Spinal cord (tissue), 10 donors: ENCODE measurements around the gene SLC22A3. TPM values are rescaled to one million over a fixed set of nuclear protein-coding genes. Genes with fewer than 3 reads are reported as not detected.

ENCODE experiments used
- DNase-seq, 6 donors: peaks; one replicate each; pipeline versions ENCODE4 v3.0.0 to v3.0.0-alpha.2; 2013 to 2015; ENCODE audit warnings: low spot score in 6 of 6, low read depth in 4 of 6
- H3K27ac ChIP-seq: one replicate; pipeline ENCODE4 v1.5.1; 2013; ENCODE audit warnings: low read depth, low read length, control low read depth
- H3K27me3 ChIP-seq: one replicate; pipeline ENCODE4 v1.6.1; 2013; ENCODE audit warnings: low read length; ENCODE audit not compliant: control insufficient read depth, insufficient read depth
- H3K36me3 ChIP-seq: one replicate; pipeline ENCODE4 v1.6.1; 2013; ENCODE audit warnings: low read length; ENCODE audit not compliant: control insufficient read depth, insufficient read depth
- H3K4me1 ChIP-seq: one replicate; pipeline ENCODE4 v1.6.1; 2013; ENCODE audit warnings: low read length; ENCODE audit not compliant: control insufficient read depth, insufficient read depth
- H3K4me3 ChIP-seq: one replicate; pipeline ENCODE4 v1.5.1; 2013; ENCODE audit warnings: low read depth, low read length, control low read depth
- H3K9me3 ChIP-seq: one replicate; pipeline ENCODE4 v1.6.1; 2013; ENCODE audit warnings: low read length; ENCODE audit not compliant: control insufficient read depth, insufficient read depth
- WGBS: methylation state at CpG from one replicate; pipeline ENCODE4 v1.1.5; 2013; ENCODE audit warnings: missing lambda C conversion rate; ENCODE audit not compliant: insufficient coverage; 5-methylcytosine and 5-hydroxymethylcytosine counted together
- polyA plus RNA-seq, 2 donors: library from polyadenylated mRNA; unstranded; fragments of 120-200 nt; gene quantifications; one replicate each; pipeline ENCODE4 v1.2.1, GENCODE V29; 2013; ENCODE audit not compliant: insufficient read length in 2 of 2
- total RNA-seq, 2 donors: library from RNA; depleted of rRNA in 1 of 2; stranded (reverse); fragments of 120-200 nt in 1 of 2; fragments of >200 nt in 1 of 2; gene quantifications; one replicate each; pipeline versions ENCODE4 v1.2.3 to v1.2.4, GENCODE V29; 2013 to 2014
- donor health status: healthy.

The SLC22A3 gene
- total and polyA plus RNA-seq, 4 donors = 8.0 to 49.4 (median 16.7) TPM

- Histone ChIP-seq H3K4me3 (no peak overlapping the region), H3K27ac (no peak overlapping the region), H3K4me1 (no peaks in the 10 kb centered on the region), H3K27me3 (no peaks in the 10 kb centered on the region), H3K9me3 (peaks cover 5% of the 10 kb centered on the region), H3K36me3 (no peaks in the 10 kb centered on the region)
- DNase-seq = no peak
- no CpG with 5 or more reads among the region's 1 CpG for WGBS
Observed at GRCh38 chr6:160315310-160315709, 32.9 kb upstream of the SLC22A3 start.

GRCh38 chr6:160316261-160316660 is 31.9 kb upstream of the SLC22A3 start:
- H3K4me1 ChIP-seq = no peaks in the 10 kb centered on the region
- no peaks in the 10 kb centered on the region for H3K27me3 ChIP-seq
- H3K4me3 ChIP-seq = no peak overlapping the region
- H3K27ac ChIP-seq = no peak overlapping the region
- H3K36me3 ChIP-seq = no peaks in the 10 kb centered on the region
- no peak for DNase-seq
- peaks cover 5% of the 10 kb centered on the region for H3K9me3 ChIP-seq

GRCh38 chr6:160319246-160319645 is 28.9 kb upstream of the SLC22A3 start:
- H3K4me3 ChIP-seq = no peak overlapping the region
- 73% methylated on average over 1 of the region's 1 CpG for WGBS
- no peaks in the 10 kb centered on the region for H3K4me1 ChIP-seq
- no peaks in the 10 kb centered on the region for H3K36me3 ChIP-seq
- DNase-seq = peak in 3 of 6 donors; percentile 15 to 71 (median 20)
- no peaks in the 10 kb centered on the region for H3K9me3 ChIP-seq
- H3K27me3 ChIP-seq = no peaks in the 10 kb centered on the region
- no peak overlapping the region for H3K27ac ChIP-seq

GRCh38 chr6:160321729-160322505 is 26.3 kb upstream of the SLC22A3 start:
- Histone ChIP-seq H3K4me3 (no peak overlapping the region), H3K36me3 (no peaks in the 10 kb centered on the region), H3K27ac (no peak overlapping the region), H3K27me3 (no peaks in the 10 kb centered on the region), H3K4me1 (no peaks in the 10 kb centered on the region), H3K9me3 (no peaks in the 10 kb centered on the region)
- DNase-seq = no peak
- 80% methylated on average over 1 of the region's 5 CpGs for WGBS

- Histone ChIP-seq H3K9me3 (no peaks in the 10 kb centered on the region), H3K27ac (no peak overlapping the region), H3K36me3 (no peaks in the 10 kb centered on the region), H3K27me3 (no peaks in the 10 kb centered on the region), H3K4me1 (no peaks in the 10 kb centered on the region), H3K4me3 (no peak overlapping the region)
- DNase-seq = no peak
- no CpG with 5 or more reads among the region's 3 CpGs for WGBS
Observed at GRCh38 chr6:160327981-160328380, 20.2 kb upstream of the SLC22A3 start.

- no peak for DNase-seq
- Histone ChIP-seq H3K9me3 (no peaks in the 10 kb centered on the region), H3K4me3 (no peak overlapping the region), H3K27me3 (no peaks in the 10 kb centered on the region), H3K4me1 (no peaks in the 10 kb centered on the region), H3K27ac (no peak overlapping the region), H3K36me3 (no peaks in the 10 kb centered on the region)
- 75% methylated on average over 2 of the region's 8 CpGs for WGBS
Observed at GRCh38 chr6:160328447-160328846, 19.7 kb upstream of the SLC22A3 start.

- DNase-seq = no peak
- no peaks in the 10 kb centered on the region for H3K27me3 ChIP-seq
- H3K27ac ChIP-seq = no peak overlapping the region
- H3K36me3 ChIP-seq = no peaks in the 10 kb centered on the region
- no peaks in the 10 kb centered on the region for H3K4me1 ChIP-seq
- 83% methylated on average over 3 of the region's 7 CpGs for WGBS
- no peak overlapping the region for H3K4me3 ChIP-seq
- H3K9me3 ChIP-seq = no peaks in the 10 kb centered on the region
Observed at GRCh38 chr6:160329188-160329587, 19.0 kb upstream of the SLC22A3 start.

GRCh38 chr6:160330619-160331018 is 17.6 kb upstream of the SLC22A3 start:
- 80% methylated on average over 1 of the region's 5 CpGs for WGBS
- no peak for DNase-seq
- H3K27ac ChIP-seq = no peak overlapping the region

GRCh38 chr6:160331204-160331603 is 17.0 kb upstream of the SLC22A3 start:
- Histone ChIP-seq H3K27ac (no peak overlapping the region), H3K9me3 (no peaks in the 10 kb centered on the region), H3K4me3 (no peak overlapping the region), H3K27me3 (no peaks in the 10 kb centered on the region), H3K4me1 (no peaks in the 10 kb centered on the region), H3K36me3 (no peaks in the 10 kb centered on the region)
- DNase-seq = no peak
- WGBS = 86% methylated on average over 1 of the region's 5 CpGs

More at GRCh38 chr6:160330619-160331018, 17.6 kb upstream of the SLC22A3 start:
- Histone ChIP-seq H3K4me3 (no peak overlapping the region), H3K9me3 (no peaks in the 10 kb centered on the region), H3K27me3 (no peaks in the 10 kb centered on the region), H3K36me3 (no peaks in the 10 kb centered on the region), H3K4me1 (no peaks in the 10 kb centered on the region)

- Histone ChIP-seq H3K4me1 (no peaks in the 10 kb centered on the region), H3K9me3 (no peaks in the 10 kb centered on the region), H3K36me3 (no peaks in the 10 kb centered on the region), H3K27me3 (no peaks in the 10 kb centered on the region), H3K4me3 (no peak overlapping the region), H3K27ac (no peak overlapping the region)
- WGBS = 86% methylated on average over 5 of the region's 5 CpGs
- DNase-seq = no peak
Observed at GRCh38 chr6:160331753-160332152, 16.4 kb upstream of the SLC22A3 start.
